Fibroblast of lung (primary cell): Measurements from ENCODE around the gene MTHFR. TPM values are rescaled to one million over a fixed set of nuclear protein-coding genes. Genes with fewer than 3 reads are reported as not detected.

ENCODE experiments used
- DNase-seq, 2 donors: peaks; one replicate each; pipeline versions ENCODE4 v3.0.0 to v3.0.0-alpha.2; 2010; ENCODE audit warnings: low read depth in 2 of 2
- H2AFZ ChIP-seq: 2 replicates; pipeline ENCODE4 v1.5.1; 2012; ENCODE audit warnings: low read length, control low read depth, inconsistent platforms
- H3K27ac ChIP-seq: 2 replicates; pipeline ENCODE4 v1.5.1; 2011; ENCODE audit warnings: low read length, control low read depth; ENCODE audit not compliant: insufficient read depth
- H3K27me3 ChIP-seq: 2 replicates; pipeline ENCODE4 v1.5.1; 2011; ENCODE audit warnings: mild to moderate bottlenecking, low read length; ENCODE audit not compliant: control insufficient read depth, insufficient read depth
- H3K36me3 ChIP-seq: 2 replicates; pipeline ENCODE4 v1.5.1; 2011; ENCODE audit warnings: low read length; ENCODE audit not compliant: control insufficient read depth, insufficient read depth
- H3K4me1 ChIP-seq: 2 replicates; pipeline ENCODE4 v1.5.1; 2011; ENCODE audit warnings: low read length; ENCODE audit not compliant: control insufficient read depth, insufficient read depth; ENCODE audit errors: extremely low read depth
- H3K4me2 ChIP-seq: 2 replicates; pipeline ENCODE4 v1.5.1; 2011; ENCODE audit warnings: low read length, control low read depth; ENCODE audit not compliant: insufficient read depth; ENCODE audit errors: extremely low read depth
- H3K4me3 ChIP-seq, 4 experiments: fragments of 200-600 bp in 1 of 4; sonication (generic) in 1 of 4; replicated peaks in 1 of 4; 2 replicates each; pipeline ENCODE4 v1.5.1; 2011 to 2016; ENCODE audit warnings: low read length in 4 of 4, low read depth in 3 of 4, mild to moderate bottlenecking in 3 of 4, control low read depth in 2 of 4, inconsistent platforms in 1 of 4, mixed read lengths in 1 of 4; ENCODE audit not compliant: insufficient read depth in 1 of 4; ENCODE audit errors: control extremely low read depth in 1 of 4
- H3K79me2 ChIP-seq: 2 replicates; pipeline ENCODE4 v1.5.1; 2012; ENCODE audit warnings: mild to moderate bottlenecking, low read length, inconsistent platforms; ENCODE audit not compliant: control insufficient read depth, insufficient read depth
- H3K9ac ChIP-seq: 2 replicates; pipeline ENCODE4 v1.5.1; 2011; ENCODE audit warnings: mild to moderate bottlenecking, low read length, control low read depth; ENCODE audit not compliant: insufficient read depth
- H3K9me3 ChIP-seq: 2 replicates; pipeline ENCODE4 v1.5.1; 2012; ENCODE audit warnings: low read depth, low read length; ENCODE audit not compliant: control insufficient read depth, insufficient read depth
- H4K20me1 ChIP-seq: 2 replicates; pipeline ENCODE4 v1.5.1; 2011; ENCODE audit warnings: low read length; ENCODE audit not compliant: control insufficient read depth, insufficient read depth; ENCODE audit errors: extremely low read depth
- CTCF ChIP-seq, 2 donors: IDR thresholded peaks in 1 of 2; conservative IDR thresholded peaks in 1 of 2; 1 replicate in 1 of 2; 2 replicates in 1 of 2; pipeline ENCODE4 v1.5.1; 2011 to 2012; ENCODE audit warnings: low read length in 2 of 2, control low read depth in 1 of 2, inconsistent platforms in 1 of 2, low read depth in 1 of 2, mild to moderate bottlenecking in 1 of 2
- EZH2 ChIP-seq: IDR thresholded peaks from 2 replicates; pipeline ENCODE4 v1.5.1; 2012; ENCODE audit warnings: low read length, control low read depth, mild to moderate bottlenecking; ENCODE audit errors: missing control alignments
- polyA plus RNA-seq, 2 donors: library from polyadenylated mRNA; depleted of rRNA in 1 of 2; stranded (reverse) in 1 of 2; unstranded in 1 of 2; fragments of >200 nt; gene quantifications; 2 replicates each; pipeline ENCODE4 v1.2.1, GENCODE V29; 2011 to 2012; ENCODE audit warnings: missing spikeins in 1 of 2
- total RNA-seq: library from RNA; depleted of rRNA; stranded (reverse); fragments of >200 nt; gene quantifications from 2 replicates; pipeline ENCODE4 v1.2.1, GENCODE V29; 2014

The MTHFR gene
- total and polyA plus RNA-seq, 2 donors (not counting 1 experiment from before 2014, with no cell fraction given): 16.3 to 87.4 TPM

GRCh38 chr1:11794446-11795237, 11.1 kb downstream of the MTHFR start:
- DNase-seq: no peak
- no peaks in the 10 kb centered on the region for H3K9me3 ChIP-seq
- H3K36me3 ChIP-seq: peaks cover 39% of the 10 kb centered on the region
- H2AFZ ChIP-seq: no peak overlapping the region
- H3K27ac ChIP-seq: no peak overlapping the region
- no peaks in the 10 kb centered on the region for H3K79me2 ChIP-seq
- TF ChIP-seq CTCF (conservative IDR thresholded peaks at IDR 0.05 in 1 of 2, IDR thresholded peaks at IDR 0.05 in 1 of 2; ENCODE audit: low read depth in 1 of 2, low read length in 2 of 2) (no peak), EZH2 (no peak)
- no peaks in the 10 kb centered on the region for H3K27me3 ChIP-seq
- H3K9ac ChIP-seq: no peak overlapping the region
- no peaks in the 10 kb centered on the region for H4K20me1 ChIP-seq
- H3K4me3 ChIP-seq: no peak overlapping the region
- no peak overlapping the region for H3K4me2 ChIP-seq
- peaks cover 31% of the 10 kb centered on the region for H3K4me1 ChIP-seq

GRCh38 chr1:11793819-11794218, 11.9 kb downstream of the MTHFR start:
- peaks cover 44% of the 10 kb centered on the region for H3K36me3 ChIP-seq
- H3K27ac ChIP-seq: no peak overlapping the region
- H2AFZ ChIP-seq: no peak overlapping the region
- no peaks in the 10 kb centered on the region for H4K20me1 ChIP-seq
- H3K79me2 ChIP-seq: no peaks in the 10 kb centered on the region
- no peak for DNase-seq
- no peak overlapping the region for H3K9ac ChIP-seq
- no peak overlapping the region for H3K4me3 ChIP-seq
- H3K4me1 ChIP-seq: peaks cover 34% of the 10 kb centered on the region
- no peaks in the 10 kb centered on the region for H3K27me3 ChIP-seq
- H3K9me3 ChIP-seq: no peaks in the 10 kb centered on the region
- no peak overlapping the region for H3K4me2 ChIP-seq
- no peak for TF ChIP-seq CTCF (conservative IDR thresholded peaks at IDR 0.05 in 1 of 2, IDR thresholded peaks at IDR 0.05 in 1 of 2; ENCODE audit: low read depth in 1 of 2, low read length in 2 of 2)
- no peak for TF ChIP-seq EZH2

- Histone ChIP-seq H3K36me3 (peaks cover 50% of the 10 kb centered on the region), H3K9me3 (no peaks in the 10 kb centered on the region), H2AFZ (no peak overlapping the region), H3K4me1 (peaks cover 44% of the 10 kb centered on the region), H3K27ac (peak overlapping the region; percentile 96), H3K9ac (no peak overlapping the region), H3K79me2 (no peaks in the 10 kb centered on the region), H3K4me3 (no peak overlapping the region), H3K27me3 (no peaks in the 10 kb centered on the region), H4K20me1 (no peaks in the 10 kb centered on the region), H3K4me2 (no peak overlapping the region)
- TF ChIP-seq EZH2 (no peak), CTCF (conservative IDR thresholded peaks at IDR 0.05 in 1 of 2, IDR thresholded peaks at IDR 0.05 in 1 of 2; ENCODE audit: low read depth in 1 of 2, low read length in 2 of 2) (no peak)
- DNase-seq: no peak
Measured at GRCh38 chr1:11792106-11792505, 13.7 kb downstream of the MTHFR start.
